SKM-1 (cell line): ENCODE data around the gene C5orf58.

Experiments used
- DNase-seq: peaks from one replicate; lab custom pipeline; 2025; ENCODE audit not compliant: unreplicated experiment; lab: John Stamatoyannopoulos, UW

The C5orf58 gene, protein sequence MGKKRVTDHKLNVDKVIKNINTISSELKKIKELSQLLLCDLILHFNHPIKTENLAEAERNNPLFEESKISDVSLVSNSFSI

DNA sequence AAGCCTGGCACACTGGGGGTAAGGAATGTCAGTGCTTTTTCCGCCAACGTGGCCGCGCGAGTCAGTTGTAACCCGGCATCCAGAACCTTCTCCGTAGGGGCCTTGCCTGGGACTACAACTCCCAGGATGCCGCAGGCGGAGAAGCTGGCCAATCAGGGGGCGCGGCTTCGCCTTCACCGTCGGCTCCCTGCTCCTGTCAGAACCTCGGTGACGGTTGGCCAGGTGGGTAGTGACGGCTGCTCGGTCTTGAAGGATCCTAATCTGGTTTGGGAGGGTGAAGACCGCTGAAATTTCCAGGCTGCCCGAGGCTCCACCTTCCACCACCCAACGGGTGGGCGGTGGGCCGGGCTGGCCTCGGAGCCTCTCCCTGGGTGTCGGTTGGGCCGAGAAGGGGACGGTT, at the start of gene C5orf58:
TSS of gene C5orf58 (plus strand) at position 200 of the 400 bp plus-strand sequence. CDS start 1,992 bp downstream, outside the sequence.
- DNase-seq: no peak

DNA sequence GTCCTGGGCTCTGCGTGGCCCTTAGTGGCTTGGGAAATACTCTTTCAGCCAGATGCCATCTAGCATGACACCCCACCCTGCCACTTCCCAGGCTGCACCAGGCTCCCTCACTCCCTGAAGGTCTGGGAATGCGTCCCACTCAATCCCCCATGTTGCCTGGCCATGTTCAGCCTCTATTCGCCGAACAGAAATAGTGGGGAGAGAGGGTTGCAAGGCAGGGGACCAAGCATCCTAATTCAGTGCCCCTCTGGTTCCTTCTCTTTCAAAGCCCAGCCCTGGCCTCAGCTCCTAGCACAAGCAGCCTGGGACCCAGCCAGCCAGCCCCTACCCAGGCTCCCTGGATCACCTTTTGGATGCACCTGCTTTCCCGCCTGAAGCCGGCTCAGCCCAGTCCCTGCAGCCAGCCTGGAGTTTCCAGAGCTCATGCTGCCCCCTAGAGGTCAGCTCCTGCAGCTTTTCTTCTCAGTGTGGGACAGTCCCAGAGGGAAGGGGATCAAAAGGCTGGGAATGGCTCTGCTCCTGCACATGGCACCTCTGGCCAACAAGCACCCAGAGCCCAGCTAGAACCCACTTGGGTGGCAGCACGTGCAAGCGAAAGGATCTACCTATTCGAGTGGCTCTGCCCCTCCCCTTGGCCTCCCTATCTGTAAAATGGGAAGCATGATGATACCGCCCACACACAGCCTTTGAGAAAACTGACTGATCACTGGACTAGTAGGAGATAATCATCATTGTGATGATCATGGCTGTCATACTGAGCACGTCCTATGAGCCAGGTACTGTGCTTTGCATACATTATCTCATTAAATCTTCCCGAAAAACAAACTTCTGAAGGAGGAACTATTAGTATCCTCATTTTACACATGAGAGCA, 48.7 kb upstream of the C5orf58 start:
- DNase-seq: peak; percentile 24

- DNase-seq: no peak
These were observed 48.0 kb upstream of the C5orf58 start for GRCh38 chr5:170184737-170185136.

GRCh38 chr5:170186156-170186555, 46.6 kb upstream of the C5orf58 start:
- DNase-seq: no peak

DNA sequence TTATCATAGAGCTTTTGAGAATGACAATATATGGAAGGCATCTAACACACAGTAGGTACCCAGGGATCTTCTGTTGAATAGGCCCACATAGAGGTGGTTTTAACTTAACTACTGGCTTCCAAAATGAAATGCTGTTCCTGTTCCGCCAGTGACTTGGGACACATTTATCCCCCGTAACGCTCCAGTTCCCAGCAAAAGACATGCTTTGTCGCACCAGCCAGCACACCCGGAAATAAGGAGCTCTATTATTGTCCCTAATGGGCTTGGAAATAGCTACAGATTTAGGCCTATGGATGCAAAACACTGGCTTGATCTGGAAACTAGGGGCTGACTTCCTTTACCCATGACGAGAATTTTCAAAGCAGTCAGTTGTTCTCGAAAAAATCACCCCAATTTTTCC, 45.9 kb upstream of the C5orf58 start:
- DNase-seq: no peak

GRCh38 chr5:170190436-170191134, 42.2 kb upstream of the C5orf58 start:
- no peak for DNase-seq

DNA sequence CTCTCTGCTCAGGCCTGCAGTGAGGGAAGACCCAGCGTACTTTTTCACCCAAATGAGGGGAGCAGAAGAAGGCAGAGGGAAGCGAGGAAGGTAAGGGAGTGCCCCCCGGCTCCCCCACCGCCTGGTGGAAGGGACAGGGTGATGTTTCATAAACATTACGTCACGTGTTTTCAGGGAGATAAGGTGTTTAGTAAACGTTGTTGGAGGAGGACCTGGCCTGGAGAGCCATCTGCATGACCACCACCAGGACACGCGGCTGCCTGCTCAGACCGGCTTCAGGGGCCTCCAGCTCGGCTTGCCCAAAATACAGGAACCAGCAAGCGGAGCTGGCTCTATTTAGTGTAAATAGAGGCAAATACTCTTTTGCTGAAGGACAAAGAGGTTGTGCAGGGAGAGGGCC, 40.0 kb upstream of the C5orf58 start:
- no peak for DNase-seq

GRCh38 chr5:170195961-170196360, 36.8 kb upstream of the C5orf58 start:
- DNase-seq: no peak

DNA sequence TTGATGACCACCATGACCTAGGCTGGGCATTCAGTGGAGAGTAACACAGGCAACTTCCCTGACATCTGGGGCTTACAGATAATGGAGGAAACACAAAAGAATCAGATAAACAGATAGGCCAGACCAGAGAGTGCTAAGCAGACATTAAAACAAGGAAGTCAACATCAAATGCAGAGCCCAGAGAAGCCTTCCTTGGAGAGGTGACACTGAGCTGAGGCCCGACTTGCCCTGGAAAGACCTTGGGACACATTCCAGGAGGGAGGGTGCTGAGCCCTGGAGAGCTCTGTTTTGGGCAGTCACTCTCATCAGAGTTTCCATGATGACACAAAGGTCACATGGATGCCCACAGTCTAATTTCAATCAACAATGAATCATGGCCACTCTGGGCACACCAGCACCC, 31.9 kb upstream of the C5orf58 start:
- DNase-seq: no peak

- no peak for DNase-seq
These were observed 31.5 kb upstream of the C5orf58 start for GRCh38 chr5:170201311-170201710.

GRCh38 chr5:170202117-170202516, 30.7 kb upstream of the C5orf58 start:
- no peak for DNase-seq

DNA sequence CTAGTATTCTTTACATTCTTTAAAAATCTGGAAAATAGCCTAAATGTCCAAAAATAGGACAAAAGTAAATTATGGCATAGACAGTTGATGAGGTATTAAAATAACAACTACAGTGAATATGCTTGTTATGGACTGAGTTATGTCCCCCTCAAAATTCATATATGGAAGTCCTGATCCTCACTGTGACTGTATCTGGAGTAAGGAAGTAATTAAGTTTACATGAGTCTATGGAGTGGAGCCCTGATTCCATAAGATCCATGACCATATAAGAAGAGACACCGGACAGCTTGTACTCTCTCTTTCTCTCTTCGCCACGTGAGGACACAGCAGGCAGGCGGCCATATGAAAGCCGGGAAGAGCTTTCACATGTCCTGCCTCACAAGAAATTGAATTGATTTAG, 28.6 kb upstream of the C5orf58 start:
- no peak for DNase-seq

- no peak for DNase-seq
These were observed 26.6 kb upstream of the C5orf58 start for GRCh38 chr5:170206216-170206615.

DNA sequence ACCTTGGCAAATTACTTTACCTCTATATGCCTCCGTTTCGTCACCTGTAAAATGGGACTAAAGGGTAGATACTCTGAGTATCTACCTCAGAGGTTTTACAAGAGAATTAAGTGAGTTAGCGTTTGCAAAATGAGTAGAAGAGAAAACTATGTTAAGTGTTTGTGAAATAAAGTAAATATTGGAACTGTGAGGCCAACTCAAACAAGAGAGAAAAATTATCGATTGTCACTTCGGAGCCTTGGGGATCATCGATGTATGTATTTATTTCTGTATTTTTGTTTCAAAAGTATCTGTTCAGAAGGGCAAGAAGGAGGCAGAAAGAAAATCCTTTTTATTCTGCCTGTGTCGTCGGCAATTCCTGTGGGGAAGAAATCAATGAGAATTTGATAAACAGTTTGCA, 25.8 kb upstream of the C5orf58 start:
- no peak for DNase-seq

DNA sequence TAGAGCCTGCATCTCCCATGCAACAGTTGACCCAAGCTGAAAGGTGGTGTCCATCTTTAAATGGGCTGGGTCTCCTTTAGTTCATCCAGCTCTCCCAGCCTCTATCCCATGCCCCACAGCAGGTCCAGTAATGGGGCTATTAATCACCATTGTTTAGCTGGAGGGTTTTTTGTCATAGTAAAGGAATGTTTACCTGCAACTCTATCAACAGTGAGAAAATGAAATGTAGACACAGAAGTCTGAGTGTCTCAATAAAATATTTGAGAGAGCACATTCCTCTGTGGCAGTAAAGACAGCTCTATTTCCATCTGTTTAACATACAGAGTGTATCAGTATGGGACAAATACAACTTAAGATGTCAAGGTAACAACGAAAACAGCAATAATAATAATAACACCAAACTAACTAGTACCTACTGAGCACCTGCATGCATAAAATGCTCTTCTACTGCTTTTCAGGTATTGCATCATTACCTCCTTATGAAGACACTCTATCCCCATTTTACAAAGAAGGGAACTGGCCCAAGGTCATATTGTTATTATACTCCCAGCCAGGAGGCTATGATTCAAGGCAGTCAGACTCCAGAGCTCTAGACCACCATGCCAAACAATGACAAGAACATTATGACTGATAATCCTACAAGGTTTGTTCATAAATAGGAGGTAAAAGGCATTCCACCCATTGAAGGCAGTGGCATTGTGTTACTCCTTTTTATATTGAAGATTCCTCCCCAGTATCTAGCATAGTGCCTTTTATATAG, 21.0 kb upstream of the C5orf58 start:
- no peak for DNase-seq

DNA sequence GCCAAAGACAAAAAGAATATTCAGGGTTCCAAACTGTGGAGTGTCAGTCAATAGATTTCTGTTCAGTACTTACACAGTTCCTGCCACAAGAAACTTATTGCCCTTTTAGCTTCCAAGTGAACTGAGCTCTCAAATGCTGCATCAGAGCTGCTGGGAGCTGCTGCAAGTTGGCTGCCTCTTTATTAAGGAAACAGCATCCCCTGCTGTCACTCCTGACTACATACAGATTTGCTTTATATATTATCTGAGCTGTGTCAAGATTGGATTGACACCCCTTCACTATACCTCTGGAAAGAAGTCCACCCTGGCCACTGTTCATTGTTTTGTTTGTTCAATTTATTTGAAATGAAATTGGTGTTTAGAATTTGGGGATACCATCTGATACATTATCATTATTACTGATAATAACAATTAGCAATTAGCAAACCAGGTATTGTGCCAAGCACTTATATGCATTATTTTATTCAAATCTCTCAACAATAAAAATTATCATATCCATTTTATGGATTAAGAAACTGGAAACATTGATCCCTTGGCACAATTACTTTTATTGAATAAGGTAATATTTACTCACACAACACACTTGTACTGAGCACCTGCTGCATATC, 16.4 kb upstream of the C5orf58 start:
- peak; percentile 38 for DNase-seq

DNA sequence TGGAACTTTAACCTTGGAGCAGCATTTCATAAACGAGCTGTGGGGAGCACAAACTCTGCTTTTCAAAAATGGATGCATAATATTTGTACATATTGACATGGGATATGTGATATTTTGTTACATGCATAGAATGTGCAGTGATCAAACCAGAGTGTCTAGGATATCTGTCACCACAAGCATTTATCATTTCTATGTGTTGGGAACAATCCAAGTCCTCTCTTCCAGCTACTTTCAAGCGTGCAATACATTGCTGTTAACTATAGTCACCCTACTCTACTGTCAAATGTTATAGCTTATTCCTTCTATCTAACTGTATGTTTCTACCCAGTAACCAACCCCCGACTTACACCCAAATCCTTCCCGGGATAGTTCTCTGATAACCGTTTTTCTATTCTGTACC, 15.0 kb upstream of the C5orf58 start:
- DNase-seq: no peak

GRCh38 chr5:170218726-170219125, 14.1 kb upstream of the C5orf58 start:
- DNase-seq: no peak

GRCh38 chr5:170219615-170220014, 13.2 kb upstream of the C5orf58 start:
- no peak for DNase-seq

GRCh38 chr5:170220191-170220590, 12.6 kb upstream of the C5orf58 start:
- no peak for DNase-seq

DNA sequence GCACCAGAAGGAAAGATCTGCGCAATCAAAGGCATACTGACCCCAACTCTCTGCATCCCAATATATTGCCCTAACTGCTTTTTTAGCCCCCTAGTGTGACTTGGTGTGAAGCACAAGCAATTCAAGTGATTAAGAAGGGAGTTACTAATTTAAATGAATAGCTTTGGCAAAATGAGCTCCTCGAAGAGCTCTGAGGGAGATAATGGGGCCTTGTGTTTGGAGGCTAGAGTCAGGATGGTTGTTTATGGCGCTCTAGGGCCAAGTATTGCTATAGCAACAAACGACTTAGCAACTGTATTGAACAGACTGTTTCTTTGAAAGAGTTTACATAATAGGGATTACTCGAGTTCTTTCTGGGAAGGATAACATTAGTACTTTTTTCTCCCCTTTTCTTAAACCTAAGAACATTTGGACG, 11.5 kb upstream of the C5orf58 start:
- no peak for DNase-seq
